Measurements from ENCODE around the gene SMIM38.
"Not testable (repeated sequence)": the region's sequence is repeated elsewhere in the genome, so short reads cannot be mapped to it uniquely, and the experiment has no call there.

SMIM38 gene

DNA sequence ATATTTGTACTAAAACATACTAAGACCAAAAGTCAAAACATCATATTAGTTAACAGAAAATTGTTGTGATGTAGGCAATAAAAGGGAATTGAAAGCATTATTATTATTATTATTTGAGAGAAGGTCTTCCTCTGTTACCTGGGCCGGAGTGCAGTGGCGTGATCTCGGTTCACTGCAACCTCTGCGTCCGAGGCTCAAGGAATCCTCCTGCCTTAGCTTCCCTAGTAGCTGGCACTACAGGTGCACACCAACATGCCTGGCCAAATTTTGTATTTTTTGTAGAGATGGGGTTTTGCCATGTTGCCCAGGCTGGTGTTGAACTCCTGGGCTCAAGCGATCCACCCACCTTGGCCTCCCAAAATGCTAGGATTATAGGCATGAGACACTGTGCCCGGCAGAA, 15.6 kb upstream of the SMIM38 start:
- not testable (repeated sequence) for DNase-seq (ENCODE audit: low read depth in 2 of 2)

DNA sequence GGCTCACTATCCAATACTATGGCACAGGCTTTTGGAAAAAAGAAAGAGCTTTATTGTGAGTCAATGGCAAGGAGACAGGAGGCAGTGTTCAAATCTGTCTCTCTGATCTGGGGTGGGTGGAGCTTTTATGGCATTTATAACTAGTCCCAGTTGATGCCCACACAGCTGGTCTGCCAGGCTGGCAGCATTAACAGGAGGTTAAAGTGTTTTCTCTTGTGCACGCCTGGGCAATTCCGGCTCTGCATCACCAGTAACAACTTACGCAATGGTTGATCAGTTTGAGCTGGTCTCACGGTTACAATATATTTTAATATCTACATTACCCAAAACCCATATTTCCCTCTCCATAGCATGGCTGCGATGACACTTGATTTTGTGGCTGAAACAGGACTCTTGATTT, 15.1 kb upstream of the SMIM38 start:
- no peak for DNase-seq (ENCODE audit: low read depth in 2 of 2)

DNA sequence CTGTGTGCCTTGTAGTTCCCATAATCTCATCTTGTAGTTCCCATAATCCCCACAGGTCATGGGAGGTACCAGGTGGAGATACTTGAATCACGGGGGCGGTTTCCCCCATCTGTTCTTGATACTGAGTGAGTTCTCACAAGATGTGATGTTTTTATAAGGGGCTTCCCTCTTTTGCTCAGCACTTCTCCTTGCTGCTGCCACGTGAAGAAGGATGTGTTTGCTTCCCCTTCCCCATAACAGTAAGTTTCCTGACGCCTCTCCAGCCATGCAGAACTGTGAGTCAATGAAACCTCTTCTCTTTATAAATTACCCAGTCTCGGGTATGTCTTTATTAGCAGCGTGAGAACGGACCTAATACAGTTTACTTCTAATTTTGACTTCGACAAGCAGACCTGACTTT, 14.0 kb upstream of the SMIM38 start:
- DNase-seq (ENCODE audit: low read depth in 2 of 2) = no peak

DNA sequence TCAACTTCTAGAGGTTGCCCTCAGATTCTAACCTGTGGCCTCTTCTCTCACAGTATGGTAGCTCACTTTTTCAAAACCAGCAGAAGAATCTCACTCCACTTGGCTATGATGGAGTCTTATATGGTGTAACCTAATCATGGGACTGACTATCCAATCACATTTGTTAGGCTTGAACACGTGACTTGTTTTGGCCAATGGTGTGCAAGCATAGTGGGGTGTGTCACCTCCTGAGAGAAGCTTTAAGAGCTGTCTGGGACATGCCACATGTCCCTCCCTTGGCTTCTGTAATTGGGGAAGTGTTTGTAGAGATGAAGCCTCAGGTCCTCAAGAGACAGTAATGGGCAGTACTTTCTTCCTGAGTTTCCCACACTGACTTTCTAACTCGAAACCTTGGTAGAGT, 12.8 kb upstream of the SMIM38 start:
- DNase-seq (ENCODE audit: low read depth in 2 of 2) = no peak

DNA sequence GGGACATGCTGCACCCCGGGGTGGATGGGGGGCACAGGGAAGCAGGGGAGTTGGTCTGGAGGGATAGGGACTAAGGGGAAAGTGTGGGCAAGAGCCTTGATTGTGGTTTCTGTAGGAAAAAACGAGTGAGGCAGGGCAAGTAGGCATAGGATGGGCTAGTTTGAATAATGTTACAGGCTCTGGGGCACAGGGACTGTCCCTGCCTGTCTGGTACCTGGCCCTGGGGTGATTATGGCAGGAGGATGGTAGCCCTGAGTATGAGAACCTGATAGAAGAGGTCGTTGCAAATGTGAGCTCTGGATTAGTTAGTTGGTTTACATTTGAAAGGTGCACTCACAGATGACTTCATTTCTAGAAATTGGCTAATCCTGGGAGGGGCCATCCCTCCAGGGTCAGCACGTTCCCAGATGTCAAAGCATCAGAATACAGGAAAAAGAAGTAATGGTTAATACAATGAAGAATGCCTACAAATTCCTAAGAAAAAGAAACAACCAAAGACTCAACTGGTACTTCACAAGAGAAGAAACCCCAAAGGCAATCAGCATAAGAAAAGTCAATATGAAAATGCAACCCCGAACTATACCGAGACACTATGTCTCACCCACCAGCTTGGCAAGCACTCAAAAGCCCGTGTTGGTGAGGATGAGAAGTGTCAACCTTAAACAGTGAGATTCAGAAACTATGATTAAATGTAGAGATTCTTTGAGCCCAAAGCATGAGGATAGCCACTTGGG, 11.3 kb upstream of the SMIM38 start:
- DNase-seq (ENCODE audit: low read depth in 2 of 2) = no peak

DNA sequence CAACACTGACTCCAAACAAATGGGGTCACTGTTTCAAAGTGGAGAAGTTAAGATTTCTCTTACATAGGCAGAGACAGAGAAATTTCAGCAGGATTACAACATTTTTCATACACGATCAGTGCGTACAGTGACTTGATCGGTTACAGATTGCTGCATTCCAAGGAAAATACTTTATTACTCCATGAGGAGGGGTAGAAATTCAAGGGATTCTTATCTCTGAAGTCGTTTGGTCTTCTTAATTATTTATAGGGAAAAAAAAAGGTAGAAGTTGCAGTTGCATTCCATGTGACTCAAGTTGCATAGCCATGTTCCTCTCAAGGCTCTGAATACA, 10.7 kb upstream of the SMIM38 start:
- peak; percentile 66 for DNase-seq (ENCODE audit: low read depth in 2 of 2)

DNA sequence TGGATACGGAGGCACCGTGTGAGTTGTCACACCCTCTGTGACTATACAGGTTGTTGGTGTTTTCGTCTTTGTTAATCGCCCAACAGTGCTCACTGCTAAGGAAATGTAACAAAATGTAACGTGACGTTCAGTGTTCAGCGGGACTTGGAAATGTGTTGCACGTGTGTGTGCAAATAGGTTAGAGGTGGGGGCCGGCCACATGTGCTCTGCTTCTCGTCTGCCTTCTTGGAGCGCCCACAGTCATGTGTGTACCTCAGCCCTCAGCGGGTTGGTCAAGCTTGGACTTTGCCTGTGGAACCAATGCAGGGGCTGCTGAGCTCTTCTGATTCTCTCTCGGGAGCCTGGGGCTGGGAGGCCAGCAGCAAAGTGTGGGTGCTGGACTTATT, 7.4 kb upstream of the SMIM38 start:
- no peak for DNase-seq (ENCODE audit: low read depth in 2 of 2)

DNA sequence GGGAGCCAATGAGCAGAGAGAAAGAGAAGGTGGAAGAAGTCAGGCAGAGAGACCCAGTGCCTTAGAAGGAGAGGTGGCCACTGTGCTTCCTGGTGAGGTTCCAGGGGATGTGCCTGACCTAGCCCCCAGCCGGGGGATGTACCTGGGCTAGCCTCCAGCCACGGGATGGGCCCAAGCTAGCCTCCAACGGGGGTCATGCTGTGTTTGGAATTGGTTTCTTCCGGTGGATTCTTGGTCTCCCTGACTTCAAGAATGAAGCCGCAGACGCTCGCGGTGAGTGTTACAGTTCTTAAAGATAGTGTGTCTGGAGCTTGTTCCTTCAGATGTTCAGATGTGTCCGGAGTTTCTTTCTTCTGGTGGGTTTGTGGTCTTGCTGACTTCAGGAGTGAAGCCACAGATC, 6.9 kb upstream of the SMIM38 start:
- DNase-seq (ENCODE audit: low read depth in 2 of 2) = no peak

DNA sequence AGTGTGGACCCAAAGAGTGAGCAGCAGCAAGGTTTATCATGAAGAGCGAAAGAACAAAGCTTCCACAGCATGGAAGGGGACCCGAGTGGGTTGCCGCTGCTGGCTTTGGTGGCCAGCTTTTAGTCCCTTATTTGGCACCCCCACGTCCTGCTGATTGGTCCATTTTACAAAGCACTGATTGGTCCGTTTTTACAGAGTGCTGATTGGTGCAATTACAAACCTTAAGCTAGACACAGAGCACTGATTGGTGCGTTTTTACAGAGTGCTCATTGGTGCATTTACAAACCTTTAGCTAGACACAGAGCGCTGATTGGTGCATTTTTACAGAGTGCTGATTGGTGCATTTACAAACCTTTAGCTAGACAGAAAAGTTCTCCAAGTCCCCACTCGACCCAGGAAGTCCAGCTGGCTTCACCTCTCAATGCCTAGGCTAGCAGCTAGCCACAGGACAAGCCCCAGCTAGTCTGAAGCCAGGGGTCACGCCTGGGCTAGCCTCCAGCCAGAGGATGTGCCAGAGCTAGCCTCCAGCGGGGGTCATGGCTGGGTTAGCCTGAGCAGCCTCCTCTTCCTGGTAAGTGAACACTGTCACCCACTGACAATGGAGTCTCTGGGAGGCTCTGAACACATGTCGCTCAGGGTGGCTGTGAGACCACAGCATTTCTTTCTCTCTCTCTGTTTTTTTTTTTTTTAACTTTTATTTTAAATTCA, 6.2 kb upstream of the SMIM38 start:
- DNase-seq (ENCODE audit: low read depth in 2 of 2) = not testable (repeated sequence)

DNA sequence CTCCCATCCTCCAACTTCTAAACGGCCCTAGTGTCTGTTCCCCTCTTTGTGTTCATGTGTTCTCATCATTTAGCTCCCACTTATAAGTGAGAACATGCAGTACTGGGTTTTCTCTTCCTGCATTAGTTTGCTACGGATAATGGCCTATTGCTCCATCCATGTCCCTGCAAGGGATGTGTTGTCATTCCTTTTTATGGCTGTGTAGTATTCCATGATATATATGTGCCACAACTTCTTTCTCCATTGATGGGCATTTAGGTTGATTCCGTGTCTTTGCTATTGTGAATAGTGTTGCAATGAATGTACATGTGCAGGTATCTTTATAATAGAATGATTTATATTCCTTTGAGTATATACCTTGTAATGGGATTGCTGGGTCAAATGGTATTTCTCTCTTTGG, 5.6 kb upstream of the SMIM38 start:
- no peak for DNase-seq (ENCODE audit: low read depth in 2 of 2)

DNA sequence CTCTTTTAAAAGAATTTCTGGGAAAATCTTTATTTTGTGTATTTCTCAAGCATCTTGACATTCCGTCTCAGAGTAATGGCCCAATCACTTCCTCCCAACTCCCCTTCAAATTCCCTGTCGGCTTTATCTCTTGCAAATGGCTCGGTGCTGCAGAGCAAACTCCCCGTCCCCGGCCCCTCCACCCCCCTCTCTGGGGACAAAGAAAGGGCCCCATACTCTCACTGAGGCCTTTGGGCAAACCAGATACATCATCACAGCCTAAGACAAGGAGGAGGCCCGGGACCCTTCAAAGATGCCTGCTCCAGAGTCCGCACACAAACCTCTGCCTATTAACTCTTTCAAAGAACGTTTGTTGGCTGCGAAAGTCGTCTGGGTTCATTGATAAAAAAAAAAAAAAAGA, 3.9 kb upstream of the SMIM38 start:
- no peak for DNase-seq (ENCODE audit: low read depth in 2 of 2)

DNA sequence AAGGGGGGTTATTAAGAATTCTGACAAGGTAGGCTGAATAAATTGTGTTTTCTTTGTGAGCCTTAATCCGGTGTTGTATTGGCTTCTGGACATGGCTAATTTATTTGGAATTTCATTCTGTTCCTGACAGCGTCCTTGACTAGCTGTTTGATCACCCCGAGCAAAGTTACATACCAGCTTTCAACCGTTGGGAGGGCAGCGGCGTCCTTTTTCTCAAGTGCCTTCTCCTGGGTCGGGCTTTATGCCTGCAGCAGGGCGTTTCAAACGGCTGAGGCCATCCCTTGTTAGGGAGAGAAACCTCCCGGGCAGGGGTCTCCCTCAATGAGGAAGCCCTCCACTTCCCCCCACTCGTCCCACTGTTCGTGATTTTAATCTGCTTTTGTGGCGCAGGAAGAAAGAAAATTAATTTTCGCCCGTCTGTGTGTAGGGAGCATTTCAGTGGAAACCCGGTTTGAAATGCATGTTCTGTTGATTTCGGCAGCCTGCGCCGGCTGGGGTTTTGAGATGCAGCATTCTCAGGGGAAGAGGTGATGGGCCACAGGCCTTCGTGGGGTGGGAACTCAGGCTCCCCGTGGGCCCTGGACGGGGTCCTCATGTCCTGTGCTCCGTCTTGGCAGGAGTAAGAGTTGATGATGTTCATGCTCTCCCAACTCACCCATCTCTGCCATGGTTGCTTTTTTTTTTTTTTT, 2.9 kb upstream of the SMIM38 start:
- DNase-seq (ENCODE audit: low read depth in 2 of 2) = no peak

DNA sequence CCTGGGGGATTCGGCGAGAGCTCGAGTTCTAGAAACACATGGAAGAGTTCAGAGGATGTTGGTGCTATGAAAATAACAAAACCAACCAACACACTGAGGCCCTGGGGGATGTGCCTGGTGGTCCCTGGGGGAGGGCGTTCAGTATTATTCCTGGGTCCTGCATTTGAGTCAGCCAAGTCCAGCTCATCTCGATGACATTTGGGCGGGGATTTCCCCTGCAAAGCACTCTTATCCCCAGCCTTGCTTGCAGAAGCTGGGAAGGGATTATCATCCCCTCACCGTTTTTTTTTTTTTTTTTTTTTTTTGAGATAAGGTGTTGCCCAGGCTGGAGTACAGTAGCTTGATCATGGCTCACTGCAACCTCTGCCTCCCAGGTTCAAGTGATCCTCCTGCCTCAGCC, 2.1 kb upstream of the SMIM38 start:
- DNase-seq (ENCODE audit: low read depth in 2 of 2) = no peak

DNA sequence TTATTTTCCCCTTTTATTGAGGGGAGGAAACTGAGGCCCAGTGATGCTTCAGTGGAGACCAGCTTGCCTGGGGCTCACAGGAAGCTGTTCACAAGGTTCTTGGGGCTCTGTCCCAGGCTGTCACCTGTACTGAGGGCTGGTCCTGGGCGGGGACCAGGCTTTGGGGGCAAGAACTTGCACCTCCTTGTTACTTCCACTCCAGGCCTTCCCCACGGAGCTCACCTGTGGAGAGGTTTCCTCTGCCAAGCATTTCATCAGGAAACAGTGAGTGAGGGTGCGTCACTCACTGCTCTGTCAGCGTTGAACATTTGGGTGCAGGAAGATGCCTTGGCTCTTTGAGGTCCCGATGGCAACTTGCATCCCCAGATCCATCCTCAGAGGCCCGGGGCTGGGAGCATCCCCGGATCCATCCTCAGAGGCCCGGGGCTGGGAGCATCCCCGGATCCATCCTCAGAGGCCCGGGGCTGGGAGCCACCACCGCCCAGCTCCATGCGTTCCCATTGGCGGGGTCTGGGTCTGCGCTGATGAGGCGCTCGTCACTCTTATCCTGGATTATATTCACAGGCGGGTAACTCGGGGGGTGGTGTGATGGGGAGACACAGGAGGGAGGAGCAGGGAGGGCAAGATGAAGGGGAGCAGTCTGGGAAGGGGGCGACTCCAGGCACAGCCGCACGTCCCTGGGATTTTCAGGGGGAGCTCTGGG, 1.4 kb upstream of the SMIM38 start:
- DNase-seq (ENCODE audit: low read depth in 2 of 2) = no peak

DNA sequence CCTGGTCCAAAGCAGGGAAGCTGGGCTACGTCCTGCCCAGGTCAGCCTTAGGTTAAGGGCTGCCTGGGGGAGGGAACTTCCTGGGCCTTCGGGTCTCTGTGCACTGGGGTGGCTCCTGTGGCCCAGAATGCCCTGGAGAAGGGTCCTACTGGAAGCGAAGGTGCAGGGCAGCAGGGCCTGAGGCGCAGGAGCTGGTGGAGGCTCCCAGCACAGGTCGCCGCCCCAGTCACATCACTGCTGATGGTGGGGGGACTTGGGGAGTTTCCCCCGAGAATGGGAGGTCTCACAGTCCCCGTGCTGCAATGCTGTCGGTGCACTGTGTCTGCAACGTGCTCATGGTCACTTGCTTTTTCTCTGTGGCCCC, 815 bp upstream of the SMIM38 start:
- no peak for DNase-seq (ENCODE audit: low read depth in 2 of 2)

DNA sequence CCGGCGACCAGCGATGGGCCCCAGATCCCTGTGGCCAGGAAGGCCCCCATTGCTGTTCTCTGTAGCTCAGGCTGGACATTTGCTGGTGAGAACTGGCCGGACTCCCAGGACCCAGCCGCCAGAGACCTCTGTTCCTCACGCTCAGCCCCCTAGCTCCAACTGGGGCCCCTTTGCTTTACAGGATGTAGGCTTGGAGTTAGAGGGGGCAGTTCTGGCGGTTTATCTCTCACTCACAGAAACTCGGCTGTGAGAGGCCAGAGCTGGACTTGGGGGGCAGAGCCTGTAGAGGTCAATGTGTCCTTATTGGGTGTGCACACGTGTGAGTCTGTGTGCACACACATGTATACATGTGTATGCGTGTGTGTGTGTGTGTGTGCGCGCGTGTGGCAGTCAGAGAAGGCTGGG, 502 bp downstream of the SMIM38 start:
- no peak for DNase-seq (ENCODE audit: low read depth in 2 of 2)

DNA sequence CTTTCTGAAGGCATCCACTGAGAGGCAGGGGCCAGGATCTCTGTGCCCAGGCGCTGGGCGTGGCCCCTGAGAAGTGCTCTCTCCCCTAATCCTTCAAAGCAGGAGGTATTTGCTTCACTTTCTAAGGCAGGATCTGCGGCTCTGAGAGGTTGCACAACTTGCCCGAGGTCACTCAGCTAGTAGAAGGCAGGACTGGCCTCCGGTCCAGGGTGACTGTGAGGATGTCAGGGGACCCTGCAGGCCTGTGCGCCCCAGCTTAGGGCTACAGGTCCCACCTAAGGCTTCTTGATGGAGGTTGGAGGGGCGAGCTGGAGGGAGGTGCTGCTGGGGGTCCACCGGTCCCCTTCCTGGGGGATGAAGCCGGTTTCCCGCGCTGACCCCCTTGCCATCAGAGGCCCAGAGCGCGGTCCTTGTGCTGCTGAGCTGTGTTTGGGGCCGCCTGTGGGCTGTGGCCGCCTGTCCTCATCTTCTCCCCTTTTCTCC, 979 bp downstream of the SMIM38 start:
- DNase-seq (ENCODE audit: low read depth in 2 of 2) = no peak

DNA sequence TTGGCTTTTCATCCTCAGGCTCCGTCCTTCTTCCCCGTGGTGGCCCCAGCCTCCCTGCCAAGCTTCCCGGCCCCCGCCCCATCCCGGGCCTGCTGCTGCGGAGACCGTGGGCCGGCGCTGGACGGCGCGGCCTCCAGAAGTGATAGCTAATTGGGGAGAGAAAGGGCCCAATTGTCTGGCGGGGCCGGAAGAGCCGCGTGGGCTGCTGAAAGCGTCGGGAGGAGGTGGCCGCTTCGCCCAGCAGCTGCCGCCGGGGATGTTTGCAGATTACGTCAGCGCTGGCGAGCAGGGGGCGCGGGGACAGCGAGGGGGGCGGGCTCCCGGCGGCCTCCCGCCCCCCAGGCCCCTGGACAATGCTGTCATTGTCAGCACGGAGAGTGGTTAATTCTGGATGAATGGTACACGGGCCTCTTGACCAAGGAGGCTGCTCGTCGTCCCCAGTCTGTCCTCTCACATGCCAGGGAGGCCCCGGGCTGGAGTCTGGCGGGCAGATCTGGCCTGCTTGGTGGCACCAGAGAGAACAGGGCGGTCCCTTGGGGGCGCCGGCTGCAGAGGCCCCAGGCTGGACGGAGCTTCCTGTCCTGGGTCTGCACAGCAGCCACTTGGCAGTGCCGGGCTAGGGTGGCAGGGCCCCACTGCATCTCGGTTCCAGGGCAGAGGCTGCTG, 1.6 kb downstream of the SMIM38 start:
- no peak for DNase-seq (ENCODE audit: low read depth in 2 of 2)

DNA sequence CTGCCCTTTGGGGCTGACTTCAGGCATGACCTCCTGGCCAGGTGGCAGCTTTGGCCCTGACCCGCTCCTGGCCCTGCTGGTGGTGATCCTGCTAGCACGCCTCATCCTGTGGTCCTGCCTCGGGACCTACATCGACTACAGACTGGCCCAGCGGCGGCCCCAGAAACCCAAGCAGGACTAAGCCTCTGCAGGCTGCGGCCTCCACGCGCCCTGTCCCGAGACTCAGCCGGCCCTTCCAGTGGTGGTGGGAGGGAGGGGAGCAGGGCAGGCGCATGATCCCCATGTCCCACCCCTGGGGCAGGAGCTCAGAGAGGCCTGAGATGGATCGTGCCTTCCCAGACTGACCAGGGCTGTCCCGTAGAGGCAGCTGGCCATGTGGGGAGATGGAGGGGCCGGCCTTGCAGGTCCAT, 2.1 kb downstream of the SMIM38 start:
- no peak for DNase-seq (ENCODE audit: low read depth in 2 of 2)

DNA sequence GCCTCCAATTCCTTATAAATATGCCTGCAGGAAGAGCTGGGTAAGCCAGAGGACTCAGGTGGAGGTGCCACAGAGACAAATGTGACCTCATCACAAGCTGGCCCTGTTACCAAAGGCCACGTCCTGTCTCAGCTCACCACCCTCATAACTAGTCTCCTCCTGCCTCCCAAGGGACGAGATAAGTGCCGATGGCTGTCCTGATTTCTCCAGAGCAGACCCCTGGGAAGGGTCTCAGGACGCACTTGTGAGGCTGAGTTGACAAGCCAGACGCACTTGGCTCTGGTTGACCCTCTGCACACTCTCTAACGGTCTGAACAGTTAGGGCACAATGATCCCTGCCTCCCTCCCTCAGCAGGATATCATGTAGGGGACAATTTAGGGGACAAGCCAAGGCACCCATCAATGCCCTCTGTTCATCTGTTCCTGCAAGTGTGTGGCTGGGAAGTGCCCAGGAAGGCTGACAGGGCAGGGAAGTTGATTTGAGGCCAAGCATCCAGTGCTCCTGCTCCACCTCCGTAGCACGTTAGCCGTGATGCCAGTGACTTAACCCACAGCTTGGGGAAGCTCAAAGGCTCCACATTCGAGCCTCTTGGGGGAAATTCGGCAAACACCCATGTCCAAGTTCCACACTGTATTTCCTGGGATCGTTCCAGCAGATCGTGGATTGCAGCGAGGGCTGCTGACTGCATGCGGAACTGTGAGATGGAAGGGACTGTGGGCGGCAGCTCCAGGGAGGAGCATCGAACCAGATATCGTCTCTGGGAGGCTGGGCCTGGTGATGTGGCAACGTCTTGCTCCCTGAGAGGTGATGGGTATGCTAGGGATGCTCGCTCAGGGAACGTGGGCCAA, 2.8 kb downstream of the SMIM38 start:
- DNase-seq (ENCODE audit: low read depth in 2 of 2) = no peak
